ENCODE measurements around the gene SGMS2.

SGMS2 gene

DNA sequence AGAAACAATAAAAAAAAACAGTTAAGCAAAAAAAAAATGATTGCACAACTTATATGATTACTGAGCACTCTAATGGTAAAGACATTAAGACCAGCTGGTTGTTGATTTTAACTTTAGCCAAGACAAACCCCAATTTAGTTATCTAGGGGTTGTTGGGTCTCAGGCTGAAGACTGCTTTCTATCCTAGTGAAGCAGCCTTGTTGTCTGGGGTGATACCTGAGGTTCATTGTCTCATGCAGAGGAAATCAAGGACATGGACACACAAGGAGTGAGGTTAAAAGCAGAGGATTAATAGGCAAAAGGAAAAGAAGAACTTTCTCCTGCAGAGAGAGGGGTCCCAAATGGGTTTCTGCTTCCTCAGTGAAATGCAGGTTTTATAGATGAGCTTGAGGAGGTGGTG, 66.6 kb downstream of the SGMS2 start:
- H3K4me1 ChIP-seq (ENCODE audit: control insufficient read depth in 1 of 2, insufficient read depth in 2 of 2, low read length in 2 of 2) = no peaks in the 10 kb centered on the region
- H3K9ac ChIP-seq (ENCODE audit: low read length) = no peak overlapping the region
- H3K14ac ChIP-seq (ENCODE audit: low read length) = no peak overlapping the region
- H3K27me3 ChIP-seq (ENCODE audit: insufficient read depth, low read length) = no peaks in the 10 kb centered on the region
- H2AK5ac ChIP-seq (ENCODE audit: low read length) = no peak overlapping the region
- no peak overlapping the region for H4K12ac ChIP-seq (ENCODE audit: low read depth, low read length)
- H3K79me1 ChIP-seq (ENCODE audit: low read length) = no peaks in the 10 kb centered on the region
- no peak overlapping the region for H2BK120ac ChIP-seq (ENCODE audit: insufficient read depth, low read length, poor library complexity)
- H3K79me2 ChIP-seq (ENCODE audit: control insufficient read depth, insufficient read depth, low read length, poor library complexity) = no peaks in the 10 kb centered on the region
- H4K91ac ChIP-seq (ENCODE audit: low read depth, low read length) = no peak overlapping the region
- H3K23ac ChIP-seq (ENCODE audit: low read length) = no peak overlapping the region
- H2BK5ac ChIP-seq (ENCODE audit: low read depth, low read length, poor library complexity) = no peak overlapping the region
- H2AFZ ChIP-seq (ENCODE audit: insufficient read depth, low read length, poor library complexity) = no peak overlapping the region
- H3K9me3 ChIP-seq (ENCODE audit: insufficient read depth, low read depth, low read length) = no peaks in the 10 kb centered on the region
- no peak for DNase-seq
- H3K4ac ChIP-seq (ENCODE audit: low read depth, low read length) = no peak overlapping the region
- no peak overlapping the region for H3K27ac ChIP-seq (ENCODE audit: low read depth, low read length)
- no peaks in the 10 kb centered on the region for H3K36me3 ChIP-seq (ENCODE audit: control insufficient read depth in 1 of 2, insufficient read depth in 2 of 2, low read length in 2 of 2)
- no peak overlapping the region for H3K18ac ChIP-seq (ENCODE audit: low read length)
- H3K4me3 ChIP-seq (ENCODE audit: low read depth, low read length) = no peak overlapping the region
- H4K8ac ChIP-seq (ENCODE audit: low read depth, low read length) = no peak overlapping the region
- H3K4me2 ChIP-seq (ENCODE audit: low read length) = no peak overlapping the region
- H2BK12ac ChIP-seq (ENCODE audit: low read length) = no peak overlapping the region

DNA sequence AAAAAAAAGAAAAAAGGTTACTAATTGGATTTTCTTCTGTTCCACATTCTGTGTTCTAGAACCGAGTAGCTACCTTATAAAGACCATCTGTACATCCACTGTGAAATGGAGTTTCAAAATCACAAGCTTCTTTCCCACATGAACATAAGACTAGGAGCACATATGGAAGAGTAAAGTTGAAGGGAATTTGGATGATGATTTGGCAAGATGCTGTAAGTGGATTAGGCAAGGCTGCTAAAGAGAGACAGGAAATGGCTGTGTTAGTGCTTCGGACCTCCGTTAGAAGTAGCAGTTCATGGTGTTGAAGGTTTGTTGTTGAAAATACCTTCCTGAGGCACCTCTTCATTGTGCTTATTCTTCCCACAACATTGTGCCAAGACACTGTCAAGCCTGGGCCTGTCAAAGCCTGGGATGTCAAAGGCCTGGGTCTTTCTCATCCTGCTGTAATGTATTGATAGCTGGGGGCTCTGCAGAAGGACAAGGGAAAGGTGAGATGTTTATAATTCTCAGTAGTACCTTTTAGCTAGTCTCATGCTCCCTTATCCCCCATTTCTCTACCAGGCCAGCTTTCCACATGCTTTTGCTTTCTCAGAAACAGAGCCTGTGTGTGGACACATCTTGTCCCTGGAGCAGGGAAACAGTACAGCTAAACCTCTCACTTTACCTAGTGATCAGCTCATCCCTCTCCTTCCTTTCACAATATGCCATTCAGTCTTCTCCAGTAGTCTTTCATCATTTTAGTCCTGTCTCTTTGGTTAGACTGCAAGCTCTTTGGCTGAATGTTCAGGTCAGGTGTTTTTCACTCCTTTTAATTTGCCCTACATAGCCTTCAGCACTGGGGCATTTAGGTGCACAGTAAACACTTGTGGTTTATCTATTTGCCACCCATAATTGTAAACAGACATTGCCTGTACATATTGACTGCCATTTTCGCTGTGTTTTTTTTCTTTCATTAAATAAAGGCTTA, 68.7 kb downstream of the SGMS2 start:
- no peak overlapping the region for H4K12ac ChIP-seq (ENCODE audit: low read depth, low read length)
- no peak overlapping the region for H3K9ac ChIP-seq (ENCODE audit: low read length)
- H3K4me2 ChIP-seq (ENCODE audit: low read length) = no peak overlapping the region
- H2BK12ac ChIP-seq (ENCODE audit: low read length) = no peak overlapping the region
- H3K14ac ChIP-seq (ENCODE audit: low read length) = no peak overlapping the region
- H3K27me3 ChIP-seq (ENCODE audit: insufficient read depth, low read length) = no peaks in the 10 kb centered on the region
- H3K18ac ChIP-seq (ENCODE audit: low read length) = no peak overlapping the region
- H3K36me3 ChIP-seq (ENCODE audit: control insufficient read depth in 1 of 2, insufficient read depth in 2 of 2, low read length in 2 of 2) = no peaks in the 10 kb centered on the region
- no peak overlapping the region for H2BK120ac ChIP-seq (ENCODE audit: insufficient read depth, low read length, poor library complexity)
- H3K27ac ChIP-seq (ENCODE audit: low read depth, low read length) = no peak overlapping the region
- no peaks in the 10 kb centered on the region for H3K9me3 ChIP-seq (ENCODE audit: insufficient read depth, low read depth, low read length)
- no peak overlapping the region for H3K4me3 ChIP-seq (ENCODE audit: low read depth, low read length)
- H3K4ac ChIP-seq (ENCODE audit: low read depth, low read length) = no peak overlapping the region
- no peaks in the 10 kb centered on the region for H3K79me1 ChIP-seq (ENCODE audit: low read length)
- H4K8ac ChIP-seq (ENCODE audit: low read depth, low read length) = no peak overlapping the region
- H2BK5ac ChIP-seq (ENCODE audit: low read depth, low read length, poor library complexity) = no peak overlapping the region
- no peak for DNase-seq
- H2AK5ac ChIP-seq (ENCODE audit: low read length) = no peak overlapping the region
- no peak overlapping the region for H3K23ac ChIP-seq (ENCODE audit: low read length)
- H4K91ac ChIP-seq (ENCODE audit: low read depth, low read length) = no peak overlapping the region
- no peak overlapping the region for H2AFZ ChIP-seq (ENCODE audit: insufficient read depth, low read length, poor library complexity)
- whole genome bisulfite sequencing (ENCODE audit: extremely low coverage, insufficient coverage, insufficient read length) = no CpG with 5 or more reads among the region's 4 CpGs
- H3K79me2 ChIP-seq (ENCODE audit: control insufficient read depth, insufficient read depth, low read length, poor library complexity) = no peaks in the 10 kb centered on the region
- no peaks in the 10 kb centered on the region for H3K4me1 ChIP-seq (ENCODE audit: control insufficient read depth in 1 of 2, insufficient read depth in 2 of 2, low read length in 2 of 2)

DNA sequence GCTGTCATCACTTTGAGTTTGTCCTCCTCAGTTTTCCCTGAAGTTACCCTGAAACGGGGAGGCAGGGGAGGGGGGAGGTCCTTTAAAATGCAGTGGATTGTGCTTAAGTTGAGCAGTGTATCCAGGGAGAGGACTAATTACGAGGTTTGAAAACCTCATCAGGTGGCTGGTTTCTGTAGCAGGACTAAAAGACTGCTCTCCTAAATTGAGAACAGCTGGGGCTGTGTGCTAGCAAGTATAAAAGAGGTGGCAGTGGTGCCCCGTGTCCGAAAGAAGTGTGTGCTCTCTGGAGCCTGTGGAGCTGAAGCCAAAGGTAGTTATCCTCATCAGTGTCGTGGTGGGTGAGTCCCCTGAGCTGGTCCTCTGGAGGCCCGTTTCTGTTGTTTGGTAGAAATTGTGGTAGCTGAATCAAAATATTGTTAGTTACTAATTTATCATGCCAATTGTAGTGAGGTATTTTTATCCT, 69.4 kb downstream of the SGMS2 start:
- Histone ChIP-seq H2BK12ac (ENCODE audit: low read length) (no peak overlapping the region), H3K4me2 (ENCODE audit: low read length) (no peak overlapping the region), H4K12ac (ENCODE audit: low read depth, low read length) (no peak overlapping the region), H3K4me1 (ENCODE audit: control insufficient read depth in 1 of 2, insufficient read depth in 2 of 2, low read length in 2 of 2) (no peaks in the 10 kb centered on the region), H3K36me3 (ENCODE audit: control insufficient read depth in 1 of 2, insufficient read depth in 2 of 2, low read length in 2 of 2) (no peaks in the 10 kb centered on the region), H3K23ac (ENCODE audit: low read length) (no peak overlapping the region), H2BK120ac (ENCODE audit: insufficient read depth, low read length, poor library complexity) (no peak overlapping the region), H3K4ac (ENCODE audit: low read depth, low read length) (no peak overlapping the region), H2BK5ac (ENCODE audit: low read depth, low read length, poor library complexity) (no peak overlapping the region), H3K79me1 (ENCODE audit: low read length) (no peaks in the 10 kb centered on the region), H4K91ac (ENCODE audit: low read depth, low read length) (no peak overlapping the region), H3K4me3 (ENCODE audit: low read depth, low read length) (no peak overlapping the region), H3K14ac (ENCODE audit: low read length) (no peak overlapping the region), H3K9me3 (ENCODE audit: insufficient read depth, low read depth, low read length) (no peaks in the 10 kb centered on the region), H2AFZ (ENCODE audit: insufficient read depth, low read length, poor library complexity) (no peak overlapping the region), H2AK5ac (ENCODE audit: low read length) (no peak overlapping the region), H3K79me2 (ENCODE audit: control insufficient read depth, insufficient read depth, low read length, poor library complexity) (no peaks in the 10 kb centered on the region), H3K27ac (ENCODE audit: low read depth, low read length) (no peak overlapping the region), H3K27me3 (ENCODE audit: insufficient read depth, low read length) (no peaks in the 10 kb centered on the region), H3K9ac (ENCODE audit: low read length) (no peak overlapping the region), H4K8ac (ENCODE audit: low read depth, low read length) (no peak overlapping the region), H3K18ac (ENCODE audit: low read length) (no peak overlapping the region)
- no CpG with 5 or more reads among the region's 6 CpGs for WGBS (ENCODE audit: extremely low coverage, insufficient coverage, insufficient read length)
- DNase-seq = no peak

DNA sequence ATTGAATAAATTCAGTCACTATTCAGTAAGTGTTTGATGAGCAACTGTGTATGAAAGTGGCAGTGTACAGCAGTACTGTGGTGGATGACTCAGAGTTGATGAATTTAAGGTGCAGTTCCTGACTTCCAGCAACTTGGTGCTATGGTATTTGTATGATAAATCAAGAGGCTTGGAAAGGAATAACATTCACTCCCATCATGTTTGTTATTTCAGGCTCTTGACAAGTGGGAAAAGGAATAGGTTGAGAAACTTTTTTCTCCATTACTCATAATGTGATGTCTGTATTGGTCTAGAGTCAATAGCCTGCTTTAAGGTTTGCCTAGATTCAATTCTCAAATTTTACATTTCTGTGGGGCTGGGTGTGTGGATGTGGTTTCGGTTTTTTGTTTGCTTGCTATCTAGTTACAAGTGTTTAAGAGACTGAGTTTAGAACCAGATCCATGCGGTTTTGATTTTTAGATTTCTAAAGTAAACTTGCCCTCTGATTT, 71.5 kb downstream of the SGMS2 start:
- Histone ChIP-seq H3K14ac (ENCODE audit: low read length) (no peak overlapping the region), H2BK5ac (ENCODE audit: low read depth, low read length, poor library complexity) (no peak overlapping the region), H3K23ac (ENCODE audit: low read length) (no peak overlapping the region), H4K12ac (ENCODE audit: low read depth, low read length) (no peak overlapping the region), H3K36me3 (ENCODE audit: control insufficient read depth in 1 of 2, insufficient read depth in 2 of 2, low read length in 2 of 2) (no peaks in the 10 kb centered on the region), H3K4me1 (ENCODE audit: control insufficient read depth in 1 of 2, insufficient read depth in 2 of 2, low read length in 2 of 2) (no peaks in the 10 kb centered on the region), H3K27me3 (ENCODE audit: insufficient read depth, low read length) (no peaks in the 10 kb centered on the region), H3K27ac (ENCODE audit: low read depth, low read length) (no peak overlapping the region), H3K79me2 (ENCODE audit: control insufficient read depth, insufficient read depth, low read length, poor library complexity) (no peaks in the 10 kb centered on the region), H4K91ac (ENCODE audit: low read depth, low read length) (no peak overlapping the region), H2BK120ac (ENCODE audit: insufficient read depth, low read length, poor library complexity) (no peak overlapping the region), H2AFZ (ENCODE audit: insufficient read depth, low read length, poor library complexity) (no peak overlapping the region), H3K79me1 (ENCODE audit: low read length) (no peaks in the 10 kb centered on the region), H4K8ac (ENCODE audit: low read depth, low read length) (no peak overlapping the region), H3K18ac (ENCODE audit: low read length) (no peak overlapping the region), H2AK5ac (ENCODE audit: low read length) (no peak overlapping the region), H3K4me3 (ENCODE audit: low read depth, low read length) (no peak overlapping the region), H3K4me2 (ENCODE audit: low read length) (no peak overlapping the region), H3K4ac (ENCODE audit: low read depth, low read length) (no peak overlapping the region), H3K9ac (ENCODE audit: low read length) (no peak overlapping the region), H3K9me3 (ENCODE audit: insufficient read depth, low read depth, low read length) (no peaks in the 10 kb centered on the region), H2BK12ac (ENCODE audit: low read length) (no peak overlapping the region)
- no CpG with 5 or more reads among the region's 2 CpGs for WGBS (ENCODE audit: extremely low coverage, insufficient coverage, insufficient read length)
- peak; percentile 73 to 87 for DNase-seq
